ENCODE data around the gene PKNOX1.
A peak's percentile ranks its signal among the peaks of the same experiment; 100 is the strongest.

The PKNOX1 gene

DNA sequence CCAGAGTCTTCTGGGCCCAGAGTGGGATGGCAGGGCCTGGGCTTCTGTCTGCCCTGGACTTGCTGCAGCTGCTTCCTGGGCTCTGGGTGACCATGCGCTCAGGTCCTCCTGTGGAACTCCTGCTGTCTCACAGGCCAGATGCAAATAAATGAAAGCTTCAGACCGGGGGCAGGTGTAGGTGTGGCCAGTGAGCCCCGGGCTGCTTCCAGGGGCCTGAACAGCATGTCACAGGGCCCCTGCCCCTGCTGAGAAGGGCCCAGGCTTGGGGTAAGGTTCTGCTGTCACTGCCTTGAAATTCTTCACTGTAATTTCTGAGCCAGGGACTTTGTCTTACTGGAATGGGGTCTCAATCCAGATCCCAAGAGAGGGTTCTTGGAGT, 2.5 kb upstream of the PKNOX1 start:
- no peaks in the 10 kb centered on the region for H3K27me3 ChIP-seq (replicated peaks; ENCODE audit: control insufficient read depth, insufficient read depth, low read length, poor library complexity, severe bottlenecking)
- no peak overlapping the region for H3K27ac ChIP-seq (ENCODE audit: insufficient read depth, low read length, poor library complexity, severe bottlenecking)
- no peak for DNase-seq
- H3K4me1 ChIP-seq (ENCODE audit: control insufficient read depth, insufficient read depth, low read length, poor library complexity, severe bottlenecking), result peaks cover 16% of the 10 kb centered on the region
- no peak overlapping the region for H3K4me3 ChIP-seq (ENCODE audit: insufficient read depth, low read depth, low read length, poor library complexity, severe bottlenecking)
- H3K36me3 ChIP-seq (ENCODE audit: control insufficient read depth, insufficient read depth, low read length), result no peaks in the 10 kb centered on the region
- no peaks in the 10 kb centered on the region for H3K9me3 ChIP-seq (ENCODE audit: control insufficient read depth, low read length)

GRCh38 chr21:42973309-42973990, 912 bp upstream of the PKNOX1 start:
- Histone ChIP-seq H3K4me1 (ENCODE audit: control insufficient read depth, insufficient read depth, low read length, poor library complexity, severe bottlenecking) (peaks cover 16% of the 10 kb centered on the region), H3K9me3 (ENCODE audit: control insufficient read depth, low read length) (no peaks in the 10 kb centered on the region), H3K27me3 (replicated peaks; ENCODE audit: control insufficient read depth, insufficient read depth, low read length, poor library complexity, severe bottlenecking) (no peaks in the 10 kb centered on the region), H3K4me3 (ENCODE audit: insufficient read depth, low read depth, low read length, poor library complexity, severe bottlenecking) (peak overlapping the region; percentile 56), H3K36me3 (ENCODE audit: control insufficient read depth, insufficient read depth, low read length) (no peaks in the 10 kb centered on the region), H3K27ac (ENCODE audit: insufficient read depth, low read length, poor library complexity, severe bottlenecking) (peak overlapping the region; percentile 85)
- no peak for DNase-seq

DNA sequence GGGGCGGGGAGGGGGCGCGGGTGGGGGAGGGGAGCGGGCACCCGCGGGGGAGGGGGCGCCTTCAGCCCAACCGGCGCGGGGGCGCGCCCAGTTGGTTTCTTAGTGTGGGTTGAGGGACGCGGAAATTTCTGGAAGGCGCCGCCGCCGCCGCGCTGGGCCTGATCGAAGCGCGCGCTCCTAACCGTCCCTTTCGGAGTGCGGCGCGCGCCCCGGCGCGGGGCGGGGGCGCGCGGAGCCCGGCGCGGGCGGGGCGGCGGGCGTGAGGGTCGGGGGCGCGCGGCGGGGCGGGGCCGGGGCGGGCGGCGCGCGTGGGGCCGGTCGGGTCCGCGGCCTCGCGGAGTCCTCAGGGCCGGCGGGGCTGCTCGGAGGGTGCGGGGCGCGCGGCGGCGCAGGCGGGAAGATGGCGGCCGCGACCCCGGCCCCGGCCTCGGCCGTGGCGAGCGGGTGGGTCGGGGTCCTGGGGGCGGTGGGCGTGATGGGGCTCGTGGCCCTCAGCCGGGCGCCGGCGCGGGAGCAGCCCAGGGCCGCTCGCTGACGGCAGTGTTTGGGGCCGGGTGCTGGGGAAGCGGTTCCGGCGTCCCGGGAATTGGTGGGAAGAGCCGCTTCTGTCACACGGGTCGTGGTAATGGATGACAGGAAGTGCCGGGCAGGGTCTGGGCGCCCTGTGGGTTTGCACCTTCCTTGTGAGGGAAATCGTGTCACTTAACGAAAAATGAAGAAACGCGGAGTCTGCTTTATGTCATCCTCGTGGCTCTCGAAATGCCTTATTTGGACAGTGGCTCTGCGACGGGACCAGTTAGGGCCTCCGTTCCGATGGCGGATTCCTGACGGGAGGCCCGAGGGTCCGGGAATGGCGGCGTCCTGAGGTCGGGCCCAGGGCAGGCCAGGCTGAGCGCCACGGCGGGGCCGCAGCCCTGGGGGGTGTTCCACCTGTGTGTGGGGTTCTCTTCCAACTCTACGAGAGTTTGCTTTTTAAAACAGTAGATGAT, 764 bp downstream of the PKNOX1 start:
- H3K36me3 ChIP-seq (ENCODE audit: control insufficient read depth, insufficient read depth, low read length), result no peaks in the 10 kb centered on the region
- H3K9me3 ChIP-seq (ENCODE audit: control insufficient read depth, low read length), result no peaks in the 10 kb centered on the region
- no peaks in the 10 kb centered on the region for H3K27me3 ChIP-seq (replicated peaks; ENCODE audit: control insufficient read depth, insufficient read depth, low read length, poor library complexity, severe bottlenecking)
- H3K4me1 ChIP-seq (ENCODE audit: control insufficient read depth, insufficient read depth, low read length, poor library complexity, severe bottlenecking), result peaks cover 16% of the 10 kb centered on the region
- DNase-seq, result peak in 2 of 3 donors; percentile 45 to 56
- H3K4me3 ChIP-seq (ENCODE audit: insufficient read depth, low read depth, low read length, poor library complexity, severe bottlenecking), result peak overlapping the region; percentile 78
- H3K27ac ChIP-seq (ENCODE audit: insufficient read depth, low read length, poor library complexity, severe bottlenecking), result peak overlapping the region; percentile 76

DNA sequence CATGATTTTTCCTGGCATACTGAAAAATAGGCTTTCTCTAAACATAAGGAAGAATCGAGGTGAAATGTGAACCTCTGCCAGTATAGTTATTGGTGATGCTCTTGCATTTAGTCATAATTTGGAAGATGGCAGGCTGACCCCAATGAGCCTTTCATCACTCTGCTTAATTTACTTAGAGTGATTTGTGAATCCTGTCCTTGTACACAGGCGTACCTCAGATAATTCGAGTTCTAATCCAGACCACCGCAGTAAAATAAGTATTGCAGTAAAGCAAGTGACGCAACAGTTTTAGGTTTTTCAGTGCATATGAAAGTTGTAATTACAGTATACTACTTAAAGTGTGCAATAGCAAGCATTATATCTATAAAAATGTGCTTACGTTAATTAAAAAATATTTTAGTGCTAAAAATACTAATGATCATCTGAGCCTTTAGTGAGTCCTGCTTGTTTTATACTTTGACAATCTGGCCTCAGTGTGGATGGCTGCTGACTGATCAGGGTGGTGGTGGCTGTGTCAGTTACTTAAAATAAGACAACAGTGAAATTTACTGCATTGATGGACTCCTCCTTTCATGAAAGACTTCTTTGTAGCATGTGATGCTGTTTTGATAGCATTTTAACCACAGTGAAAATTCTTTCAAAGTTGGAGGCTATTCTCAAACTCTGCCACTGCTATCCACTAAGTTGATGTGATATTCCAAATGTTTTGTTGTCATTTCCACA, 1.7 kb downstream of the PKNOX1 start:
- no peaks in the 10 kb centered on the region for H3K9me3 ChIP-seq (ENCODE audit: control insufficient read depth, low read length)
- peak overlapping the region; percentile 78 for H3K4me3 ChIP-seq (ENCODE audit: insufficient read depth, low read depth, low read length, poor library complexity, severe bottlenecking)
- peaks cover 16% of the 10 kb centered on the region for H3K4me1 ChIP-seq (ENCODE audit: control insufficient read depth, insufficient read depth, low read length, poor library complexity, severe bottlenecking)
- no peaks in the 10 kb centered on the region for H3K27me3 ChIP-seq (replicated peaks; ENCODE audit: control insufficient read depth, insufficient read depth, low read length, poor library complexity, severe bottlenecking)
- DNase-seq, result no peak
- peak overlapping the region; percentile 76 for H3K27ac ChIP-seq (ENCODE audit: insufficient read depth, low read length, poor library complexity, severe bottlenecking)
- no peaks in the 10 kb centered on the region for H3K36me3 ChIP-seq (ENCODE audit: control insufficient read depth, insufficient read depth, low read length)

DNA sequence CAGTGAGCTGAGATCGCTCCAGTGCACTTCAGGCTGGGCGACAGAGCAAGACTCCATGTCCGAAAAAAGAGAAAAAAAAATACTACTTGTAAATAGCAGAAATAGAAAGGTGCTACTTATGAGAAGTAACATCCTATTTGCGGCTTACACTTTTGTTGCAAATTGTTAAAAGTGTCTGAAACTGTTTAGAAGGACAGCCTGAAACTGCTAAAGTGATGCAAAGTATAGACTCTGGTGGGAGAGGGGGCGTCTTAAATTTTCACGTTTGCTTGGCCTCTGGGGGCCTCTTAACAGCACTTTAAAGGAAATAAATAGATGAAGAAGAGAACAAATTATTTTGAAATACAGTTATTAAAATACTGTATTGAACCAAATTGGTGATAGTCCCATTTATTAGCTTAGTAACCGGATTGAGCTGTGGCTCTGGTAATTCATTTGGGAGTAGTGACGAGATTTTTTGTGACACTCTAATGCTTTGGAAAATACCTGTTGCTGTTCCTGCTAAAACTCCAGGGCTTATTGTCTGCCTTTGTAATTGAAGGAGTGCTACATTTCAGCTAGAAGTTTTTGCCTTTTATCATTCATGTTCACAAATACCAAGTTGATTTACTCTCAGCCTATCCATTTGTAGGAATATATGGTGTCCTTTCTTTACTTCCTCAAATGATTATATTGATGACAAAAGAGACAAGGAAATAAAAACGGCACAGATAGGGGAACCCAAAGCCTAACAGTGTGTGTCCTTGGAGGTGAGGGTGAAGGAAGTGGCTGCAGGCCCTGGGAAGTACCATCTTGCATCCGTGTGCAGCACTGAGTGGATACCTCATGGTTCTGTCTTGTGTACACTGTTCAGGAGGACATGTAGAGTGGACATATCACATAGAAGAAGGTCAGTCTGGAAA, 6.2 kb downstream of the PKNOX1 start:
- no peaks in the 10 kb centered on the region for H3K27me3 ChIP-seq (replicated peaks; ENCODE audit: control insufficient read depth, insufficient read depth, low read length, poor library complexity, severe bottlenecking)

DNA sequence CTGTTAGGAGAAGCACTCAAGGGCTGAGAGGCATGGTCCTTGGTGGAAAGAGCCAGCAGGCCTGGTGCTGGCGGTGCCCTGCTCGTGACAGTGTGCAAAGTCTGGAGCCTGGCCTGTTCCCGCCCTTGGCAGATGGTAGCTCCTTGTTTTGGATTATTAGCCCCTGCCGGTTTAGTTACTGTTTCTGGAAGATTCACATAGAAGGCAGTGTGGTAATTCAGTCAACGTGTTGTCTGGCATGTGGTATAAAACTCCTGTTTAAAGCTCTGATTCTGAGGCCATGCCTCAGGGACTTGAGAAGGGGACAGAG, 6.8 kb downstream of the PKNOX1 start:
- DNase-seq, result no peak

More for the DNA sequence above, 6.2 kb downstream of the PKNOX1 start:
- no peak overlapping the region for H3K4me3 ChIP-seq (ENCODE audit: insufficient read depth, low read depth, low read length, poor library complexity, severe bottlenecking)
- no peak overlapping the region for H3K27ac ChIP-seq (ENCODE audit: insufficient read depth, low read length, poor library complexity, severe bottlenecking)
- H3K36me3 ChIP-seq (ENCODE audit: control insufficient read depth, insufficient read depth, low read length), result no peaks in the 10 kb centered on the region
- peaks cover 7% of the 10 kb centered on the region for H3K4me1 ChIP-seq (ENCODE audit: control insufficient read depth, insufficient read depth, low read length, poor library complexity, severe bottlenecking)
- H3K9me3 ChIP-seq (ENCODE audit: control insufficient read depth, low read length), result no peaks in the 10 kb centered on the region
- DNase-seq, result no peak

DNA sequence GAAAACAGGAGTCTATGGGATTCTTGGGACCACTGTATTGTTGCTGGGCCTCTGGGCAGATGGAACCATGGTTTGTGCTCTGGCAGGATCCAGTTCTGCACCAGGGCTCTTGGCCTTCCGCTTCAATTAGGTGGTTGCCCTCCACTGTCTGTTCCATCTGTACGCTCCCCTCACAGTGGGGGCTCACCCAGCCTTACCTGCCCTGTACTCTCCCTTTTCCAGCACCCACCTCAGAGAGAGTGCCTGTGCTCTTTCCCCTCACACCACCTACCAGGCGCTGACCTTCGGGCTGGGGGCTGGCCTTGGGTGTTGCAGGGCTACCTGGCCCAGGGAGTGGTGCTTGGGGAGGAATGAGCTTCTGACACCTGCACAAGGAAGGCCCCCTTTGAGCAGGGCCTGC, 7.5 kb downstream of the PKNOX1 start:
- H3K27ac ChIP-seq (ENCODE audit: insufficient read depth, low read length, poor library complexity, severe bottlenecking), result no peak overlapping the region
- no peaks in the 10 kb centered on the region for H3K36me3 ChIP-seq (ENCODE audit: control insufficient read depth, insufficient read depth, low read length)
- no peaks in the 10 kb centered on the region for H3K27me3 ChIP-seq (replicated peaks; ENCODE audit: control insufficient read depth, insufficient read depth, low read length, poor library complexity, severe bottlenecking)
- no peaks in the 10 kb centered on the region for H3K4me1 ChIP-seq (ENCODE audit: control insufficient read depth, insufficient read depth, low read length, poor library complexity, severe bottlenecking)
- H3K9me3 ChIP-seq (ENCODE audit: control insufficient read depth, low read length), result no peaks in the 10 kb centered on the region
- H3K4me3 ChIP-seq (ENCODE audit: insufficient read depth, low read depth, low read length, poor library complexity, severe bottlenecking), result no peak overlapping the region
- DNase-seq, result no peak

More for the DNA sequence above, 6.8 kb downstream of the PKNOX1 start:
- H3K4me1 ChIP-seq (ENCODE audit: control insufficient read depth, insufficient read depth, low read length, poor library complexity, severe bottlenecking), result peaks cover 1% of the 10 kb centered on the region
- H3K27me3 ChIP-seq (replicated peaks; ENCODE audit: control insufficient read depth, insufficient read depth, low read length, poor library complexity, severe bottlenecking), result no peaks in the 10 kb centered on the region
- no peaks in the 10 kb centered on the region for H3K36me3 ChIP-seq (ENCODE audit: control insufficient read depth, insufficient read depth, low read length)
- H3K4me3 ChIP-seq (ENCODE audit: insufficient read depth, low read depth, low read length, poor library complexity, severe bottlenecking), result no peak overlapping the region
- no peak overlapping the region for H3K27ac ChIP-seq (ENCODE audit: insufficient read depth, low read length, poor library complexity, severe bottlenecking)
- H3K9me3 ChIP-seq (ENCODE audit: control insufficient read depth, low read length), result no peaks in the 10 kb centered on the region

DNA sequence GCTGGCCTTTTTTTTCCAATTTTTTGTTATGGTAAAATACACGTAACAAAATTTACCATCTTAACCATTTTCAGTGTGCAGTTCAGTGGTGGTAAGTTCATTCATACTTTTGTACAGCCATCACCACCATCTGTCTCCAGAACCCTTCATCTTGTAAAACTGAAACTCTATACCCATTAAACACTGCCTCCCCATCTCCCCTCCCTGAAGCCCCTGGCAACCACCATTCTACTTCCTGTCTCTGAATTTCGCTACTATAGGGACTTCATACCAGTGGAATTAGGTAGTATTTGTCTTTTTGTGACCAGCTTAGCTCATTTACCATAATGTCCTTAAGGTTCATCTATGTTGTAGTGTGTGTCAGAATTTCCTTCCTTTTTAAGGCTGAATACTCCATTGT, 8.7 kb downstream of the PKNOX1 start:
- H3K27ac ChIP-seq (ENCODE audit: insufficient read depth, low read length, poor library complexity, severe bottlenecking), result no peak overlapping the region
- H3K27me3 ChIP-seq (replicated peaks; ENCODE audit: control insufficient read depth, insufficient read depth, low read length, poor library complexity, severe bottlenecking), result no peaks in the 10 kb centered on the region
- no peaks in the 10 kb centered on the region for H3K9me3 ChIP-seq (ENCODE audit: control insufficient read depth, low read length)
- no peaks in the 10 kb centered on the region for H3K36me3 ChIP-seq (ENCODE audit: control insufficient read depth, insufficient read depth, low read length)
- H3K4me3 ChIP-seq (ENCODE audit: insufficient read depth, low read depth, low read length, poor library complexity, severe bottlenecking), result no peak overlapping the region
- H3K4me1 ChIP-seq (ENCODE audit: control insufficient read depth, insufficient read depth, low read length, poor library complexity, severe bottlenecking), result no peaks in the 10 kb centered on the region
- no peak for DNase-seq

DNA sequence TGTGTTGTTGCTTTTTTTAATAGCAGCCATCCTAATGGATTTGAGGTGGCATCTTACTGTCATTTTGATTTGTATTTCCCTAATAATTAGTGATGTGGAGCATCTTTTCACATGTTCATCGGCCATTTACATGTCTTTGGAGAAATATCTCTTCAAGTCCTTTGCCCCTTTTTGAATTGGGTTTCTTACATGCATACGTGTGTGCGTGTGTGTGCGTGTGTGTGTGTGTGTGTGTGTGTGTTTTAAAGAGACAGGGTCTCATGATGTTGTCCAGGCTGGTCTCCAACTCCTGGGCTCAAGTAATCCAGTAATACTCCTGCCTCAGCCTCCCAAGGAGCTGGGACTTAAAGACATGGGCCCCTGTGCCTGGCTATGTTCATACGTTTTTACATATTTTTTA, 9.5 kb downstream of the PKNOX1 start:
- Histone ChIP-seq H3K4me1 (ENCODE audit: control insufficient read depth, insufficient read depth, low read length, poor library complexity, severe bottlenecking) (no peaks in the 10 kb centered on the region), H3K9me3 (ENCODE audit: control insufficient read depth, low read length) (no peaks in the 10 kb centered on the region), H3K36me3 (ENCODE audit: control insufficient read depth, insufficient read depth, low read length) (no peaks in the 10 kb centered on the region), H3K27me3 (replicated peaks; ENCODE audit: control insufficient read depth, insufficient read depth, low read length, poor library complexity, severe bottlenecking) (no peaks in the 10 kb centered on the region), H3K4me3 (ENCODE audit: insufficient read depth, low read depth, low read length, poor library complexity, severe bottlenecking) (no peak overlapping the region), H3K27ac (ENCODE audit: insufficient read depth, low read length, poor library complexity, severe bottlenecking) (no peak overlapping the region)
- no peak for DNase-seq
